B cell (primary cell): ENCODE results near the gene S100A4. TPM values are rescaled to one million over a fixed set of nuclear protein-coding genes. Genes with fewer than 3 reads are reported as not detected.

ENCODE experiments used
- ATAC-seq: fragments of 200-7000 bp; cut with Tn5 transposase; one replicate; pipeline ENCODE4 v1.10.0; 2021; ENCODE audit warnings: low read depth, mild to moderate bottlenecking, moderate number of reproducible peaks, moderate library complexity
- CTCF ChIA-PET: fragments of 350-600 bp; sonication (Branson Sonifier 250); formaldehyde crosslinking; loops from one replicate; lab custom pipeline; 2021; ENCODE audit warnings: antibody characterized with exemption, inconsistent platforms; lab: Charles Lee
- POLR2A ChIA-PET: fragments of 350-600 bp; sonication (Branson Sonifier 250); formaldehyde crosslinking; loops from one replicate; lab custom pipeline; 2021; ENCODE audit warnings: antibody characterized with exemption; lab: Charles Lee
- DNase-seq: peaks from one replicate; pipeline ENCODE4 v3.0.0; 2013
- H2AFZ ChIP-seq: 2 replicates; pipeline ENCODE4 v1.6.1; 2012; ENCODE audit warnings: mild to moderate bottlenecking, low read depth, low read length; ENCODE audit not compliant: insufficient read depth, poor library complexity, severe bottlenecking
- H3K27ac ChIP-seq, 2 donors: 1 replicate in 1 of 2; 2 replicates in 1 of 2; pipeline ENCODE4 v1.5.1; 2012 to 2013; ENCODE audit warnings: low read length in 2 of 2, mild to moderate bottlenecking in 2 of 2, moderate library complexity in 1 of 2
- H3K27me3 ChIP-seq, 4 experiments: fragments of 200-600 bp in 1 of 4; sonication (generic) in 1 of 4; replicated peaks in 1 of 4; 1 replicate in 2 of 4; 2 replicates in 2 of 4; pipeline versions ENCODE4 v1.6.1 to v1.7.0; 2013 to 2016; ENCODE audit warnings: low read length in 3 of 4, mild to moderate bottlenecking in 2 of 4, mixed read lengths in 1 of 4, moderate library complexity in 1 of 4; ENCODE audit not compliant: insufficient read depth in 4 of 4, control insufficient read depth in 3 of 4; ENCODE audit errors: control extremely low read depth in 1 of 4
- H3K36me3 ChIP-seq, 2 experiments: replicated peaks in 1 of 2; 1 replicate in 1 of 2; 2 replicates in 1 of 2; pipeline versions ENCODE4 v1.6.1 to v1.7.1; 2013; ENCODE audit warnings: low read length in 1 of 2; ENCODE audit not compliant: insufficient read depth in 2 of 2, control insufficient read depth in 1 of 2; ENCODE audit errors: control extremely low read depth in 1 of 2, extremely low read depth in 1 of 2
- H3K4me1 ChIP-seq, 2 donors: fragments of 200-600 bp in 1 of 2; sonication (generic) in 1 of 2; 1 replicate in 1 of 2; 2 replicates in 1 of 2; pipeline versions ENCODE4 v1.5.1 to v1.6.1; 2013 to 2017; ENCODE audit warnings: low read length in 2 of 2; ENCODE audit not compliant: control insufficient read depth in 2 of 2, insufficient read depth in 2 of 2
- H3K4me2 ChIP-seq: replicated peaks from 2 replicates; pipeline ENCODE3; 2012; ENCODE audit warnings: mild to moderate bottlenecking, low read depth, low read length; ENCODE audit not compliant: poor library complexity, severe bottlenecking
- H3K4me3 ChIP-seq, 5 experiments: fragments of 200-600 bp in 1 of 5; sonication (generic) in 1 of 5; 1 replicate in 3 of 5; 2 replicates in 2 of 5; pipeline versions ENCODE4 v1.5.1 to v1.7.0; 2011 to 2016; ENCODE audit warnings: low read length in 4 of 5, mild to moderate bottlenecking in 4 of 5, low read depth in 2 of 5, control low read depth in 1 of 5, moderate library complexity in 1 of 5; ENCODE audit not compliant: insufficient read depth in 1 of 5; ENCODE audit errors: control extremely low read depth in 1 of 5, extremely low read depth in 1 of 5
- H3K79me2 ChIP-seq: fragments of 200-600 bp; sonication (generic); one replicate; pipeline ENCODE4 v1.6.0; 2016; ENCODE audit warnings: low read length; ENCODE audit not compliant: control insufficient read depth, insufficient read depth
- H3K9ac ChIP-seq: fragments of 200-600 bp; sonication (generic); 2 replicates; pipeline ENCODE4 v1.6.1; 2017; ENCODE audit warnings: mild to moderate bottlenecking, low read length, moderate library complexity
- H3K9me3 ChIP-seq, 3 donors: one replicate each; pipeline versions ENCODE4 v1.6.1 to v1.7.1; 2013; ENCODE audit warnings: low read length in 2 of 3; ENCODE audit not compliant: control insufficient read depth in 2 of 3, insufficient read depth in 1 of 3; ENCODE audit errors: control extremely low read depth in 1 of 3
- H4K20me1 ChIP-seq: 2 replicates; pipeline ENCODE4 v1.6.0; 2012; ENCODE audit warnings: mild to moderate bottlenecking, low read length; ENCODE audit not compliant: insufficient read depth, control insufficient read depth, poor library complexity, severe bottlenecking
- H3K27ac Mint-ChIP-seq: one replicate; pipeline ENCODE4 v1.8.0; 2021; ENCODE audit warnings: mixed read lengths
- H3K27me3 Mint-ChIP-seq: one replicate; pipeline ENCODE4 v1.8.0; 2021; ENCODE audit warnings: mixed read lengths
- H3K4me1 Mint-ChIP-seq: one replicate; pipeline ENCODE4 v1.8.0; 2021; ENCODE audit warnings: mixed read lengths
- H3K4me3 Mint-ChIP-seq: one replicate; pipeline ENCODE4 v1.8.0; 2021; ENCODE audit warnings: mixed read lengths
- H3K9me3 Mint-ChIP-seq: one replicate; pipeline ENCODE4 v1.8.0; 2022; ENCODE audit warnings: mixed read lengths; ENCODE audit not compliant: insufficient read depth
- CTCF ChIP-seq: fragments of 200-600 bp; IDR thresholded peaks from one replicate; pipeline ENCODE4 v1.8.0; 2022; ENCODE audit warnings: antibody characterized with exemption, mild to moderate bottlenecking
- EZH2 ChIP-seq: IDR thresholded peaks from 2 replicates; pipeline ENCODE4 v1.6.1; 2012; ENCODE audit warnings: borderline replicate concordance, low read depth, mild to moderate bottlenecking, moderate library complexity, low read length; ENCODE audit not compliant: insufficient read depth, poor library complexity, severe bottlenecking
- WGBS: methylation state at CpG from one replicate; pipeline ENCODE4 v1.1.5; 2013; ENCODE audit warnings: missing lambda C conversion rate; ENCODE audit not compliant: insufficient coverage; 5-methylcytosine and 5-hydroxymethylcytosine counted together
- intact Hi-C: fragments of 100-400 bp; cut with micrococcal nuclease; formaldehyde crosslinking; loops from one replicate; pipeline ENCODE4 v1.10.0; 2022
- polyA plus RNA-seq: library from polyadenylated mRNA; depleted of rRNA; stranded (reverse); fragments of >200 nt; gene quantifications from 2 replicates; pipeline ENCODE4 v1.2.3, GENCODE V29; 2012
- total RNA-seq, 2 donors: library from RNA; stranded (reverse); fragments of 120-200 nt in 1 of 2; gene quantifications; 1 replicate in 1 of 2; 2 replicates in 1 of 2; pipeline versions ENCODE4 v1.2.3 to v1.2.4, GENCODE V29; 2013 to 2022

Gene S100A4
- total and polyA plus RNA-seq, 2 donors (not counting 1 experiment from before 2014, with no cell fraction given), result 62.7 to 150 TPM

DNA sequence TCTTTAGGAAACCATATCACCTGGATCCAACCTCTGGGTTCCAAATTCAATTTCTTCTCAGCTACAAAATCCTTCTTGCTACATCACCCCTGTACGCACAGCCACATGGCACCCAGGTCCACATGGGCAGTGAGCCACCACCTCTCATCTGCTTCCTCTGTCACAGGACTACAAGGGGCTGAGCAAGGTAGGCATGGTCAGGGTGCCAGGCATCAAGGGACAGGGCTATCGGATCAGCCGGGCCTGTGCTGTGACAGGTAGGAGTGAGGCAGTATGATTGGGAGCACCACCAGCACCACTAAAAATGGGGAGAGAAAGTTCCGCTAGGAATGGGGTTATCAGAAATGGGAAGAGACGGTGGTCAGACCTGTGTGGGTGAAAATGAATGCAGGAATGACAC lies 39.2 kb downstream of the S100A4 start:
- no peak overlapping the region for H3K9ac ChIP-seq
- H3K9me3 ChIP-seq, result no peaks in the 10 kb centered on the region
- H3K4me1 Mint-ChIP-seq, result no peaks in the 10 kb centered on the region
- peaks cover 4% of the 10 kb centered on the region for H3K27me3 Mint-ChIP-seq
- H3K4me2 ChIP-seq, result no peak overlapping the region
- intact Hi-C loops, result no loop called here
- no peaks in the 10 kb centered on the region for H3K9me3 Mint-ChIP-seq
- H3K27ac ChIP-seq, result no peak overlapping the region
- H3K4me3 ChIP-seq, result no peak overlapping the region
- ChIA-PET CTCF (interaction anchor here (11.1 kb wide), 1 partner anchor 64 kb away, joined by 227 read pairs; no protein-coding TSS in a partner anchor), POLR2A (no interaction called here)
- no peaks in the 10 kb centered on the region for H3K79me2 ChIP-seq
- no peaks in the 10 kb centered on the region for H3K4me1 ChIP-seq
- no peaks in the 10 kb centered on the region for H3K27me3 ChIP-seq
- H2AFZ ChIP-seq, result no peak overlapping the region
- no peaks in the 10 kb centered on the region for H4K20me1 ChIP-seq
- no peaks in the 10 kb centered on the region for H3K36me3 ChIP-seq
- 97% methylated on average over 5 of the region's 5 CpGs for WGBS
- no peak for DNase-seq
- ATAC-seq, result no peak
- H3K4me3 Mint-ChIP-seq, result no peak overlapping the region
- H3K27ac Mint-ChIP-seq, result no peak overlapping the region
- TF ChIP-seq EZH2, result no peak
- no peak for TF ChIP-seq CTCF

- H2AFZ ChIP-seq, result no peak overlapping the region
- Mint-ChIP-seq H3K4me3 (no peak overlapping the region), H3K27ac (no peak overlapping the region), H3K9me3 (no peaks in the 10 kb centered on the region), H3K4me1 (no peaks in the 10 kb centered on the region), H3K27me3 (peaks cover 4% of the 10 kb centered on the region)
- no peaks in the 10 kb centered on the region for H3K4me1 ChIP-seq
- no peaks in the 10 kb centered on the region for H4K20me1 ChIP-seq
- ChIA-PET CTCF (interaction anchor here (1.9 to 11.1 kb wide), 2 partner anchors 10 to 65 kb away, joined by 6 to 227 read pairs; no protein-coding TSS in a partner anchor), POLR2A (no interaction called here)
- no peak for TF ChIP-seq EZH2
- no peak for TF ChIP-seq CTCF
- no peak overlapping the region for H3K4me3 ChIP-seq
- H3K4me2 ChIP-seq, result no peak overlapping the region
- intact Hi-C loops, result no loop called here
- no peaks in the 10 kb centered on the region for H3K79me2 ChIP-seq
- H3K27ac ChIP-seq, result no peak overlapping the region
- H3K9me3 ChIP-seq, result no peaks in the 10 kb centered on the region
- no CpG with 5 or more reads among the region's 1 CpG for WGBS
- H3K36me3 ChIP-seq, result no peaks in the 10 kb centered on the region
- ATAC-seq, result no peak
- no peak overlapping the region for H3K9ac ChIP-seq
- DNase-seq, result no peak
- no peaks in the 10 kb centered on the region for H3K27me3 ChIP-seq
Measured at GRCh38 chr1:153505576-153505975, 40.0 kb downstream of the S100A4 start.
